ENCODE data around the gene CNTNAP2.

DNA sequence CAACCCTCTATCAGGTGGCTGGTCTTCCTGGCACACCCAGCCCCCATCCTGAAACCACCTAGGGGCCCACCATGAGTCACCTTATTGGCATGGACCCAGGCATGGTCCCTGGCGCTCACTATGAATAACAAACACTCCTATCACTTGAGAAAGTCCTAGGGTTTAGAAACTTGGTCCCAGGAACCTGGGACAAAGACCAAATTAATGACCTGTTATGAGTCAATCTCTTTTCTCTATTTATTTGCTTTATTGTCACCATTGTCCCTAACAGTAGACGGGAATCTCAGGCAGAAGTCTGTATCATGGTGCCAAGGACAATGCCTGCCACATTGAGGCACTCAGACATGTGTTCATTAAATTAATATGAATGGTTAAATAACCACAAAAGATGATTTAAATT, 1874.3 kb downstream of the CNTNAP2 start:
- TF ChIP-seq, protein P1, sequence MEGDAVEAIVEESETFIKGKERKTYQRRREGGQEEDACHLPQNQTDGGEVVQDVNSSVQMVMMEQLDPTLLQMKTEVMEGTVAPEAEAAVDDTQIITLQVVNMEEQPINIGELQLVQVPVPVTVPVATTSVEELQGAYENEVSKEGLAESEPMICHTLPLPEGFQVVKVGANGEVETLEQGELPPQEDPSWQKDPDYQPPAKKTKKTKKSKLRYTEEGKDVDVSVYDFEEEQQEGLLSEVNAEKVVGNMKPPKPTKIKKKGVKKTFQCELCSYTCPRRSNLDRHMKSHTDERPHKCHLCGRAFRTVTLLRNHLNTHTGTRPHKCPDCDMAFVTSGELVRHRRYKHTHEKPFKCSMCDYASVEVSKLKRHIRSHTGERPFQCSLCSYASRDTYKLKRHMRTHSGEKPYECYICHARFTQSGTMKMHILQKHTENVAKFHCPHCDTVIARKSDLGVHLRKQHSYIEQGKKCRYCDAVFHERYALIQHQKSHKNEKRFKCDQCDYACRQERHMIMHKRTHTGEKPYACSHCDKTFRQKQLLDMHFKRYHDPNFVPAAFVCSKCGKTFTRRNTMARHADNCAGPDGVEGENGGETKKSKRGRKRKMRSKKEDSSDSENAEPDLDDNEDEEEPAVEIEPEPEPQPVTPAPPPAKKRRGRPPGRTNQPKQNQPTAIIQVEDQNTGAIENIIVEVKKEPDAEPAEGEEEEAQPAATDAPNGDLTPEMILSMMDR (IDR thresholded peaks at IDR 0.05), result no peak
- no peak for TF ChIP-seq POLR2A (IDR thresholded peaks at IDR 0.05)
